GM18511 (cell line): ENCODE results near the gene MT3.
"Not testable (repeated sequence)": the region's sequence is repeated elsewhere in the genome, so short reads cannot be mapped to it uniquely, and the experiment has no call there.

Source experiments
- ATAC-seq: cut with Tn5 transposase; IDR thresholded peaks from one replicate; pipeline ENCODE4 v1.9.1; 2021; ENCODE audit warnings: mild to moderate bottlenecking, moderate library complexity; ENCODE audit not compliant: unreplicated experiment

MT3 gene

DNA sequence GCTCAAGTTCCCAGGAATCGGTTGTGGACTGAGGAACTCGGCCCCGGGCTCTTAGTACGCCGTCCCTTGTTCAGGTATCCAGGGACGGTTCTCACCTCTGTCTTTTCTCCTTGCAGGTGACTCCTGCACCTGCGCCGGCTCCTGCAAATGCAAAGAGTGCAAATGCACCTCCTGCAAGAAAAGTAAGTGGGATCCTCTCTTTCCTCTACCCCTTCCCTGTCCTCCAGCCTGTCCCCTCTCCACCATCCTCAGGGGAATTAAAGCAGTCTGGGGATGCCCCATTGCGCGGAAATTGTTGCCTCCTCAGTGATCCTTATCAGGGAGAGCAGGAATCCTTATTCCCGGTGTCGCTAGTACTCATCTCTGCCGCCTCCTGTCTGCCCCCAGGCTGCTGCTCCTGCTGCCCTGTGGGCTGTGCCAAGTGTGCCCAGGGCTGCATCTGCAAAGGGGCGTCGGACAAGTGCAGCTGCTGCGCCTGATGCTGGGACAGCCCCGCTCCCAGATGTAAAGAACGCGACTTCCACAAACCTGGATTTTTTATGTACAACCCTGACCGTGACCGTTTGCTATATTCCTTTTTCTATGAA, 19.6 kb downstream of the MT3 start:
- ATAC-seq = no peak

DNA sequence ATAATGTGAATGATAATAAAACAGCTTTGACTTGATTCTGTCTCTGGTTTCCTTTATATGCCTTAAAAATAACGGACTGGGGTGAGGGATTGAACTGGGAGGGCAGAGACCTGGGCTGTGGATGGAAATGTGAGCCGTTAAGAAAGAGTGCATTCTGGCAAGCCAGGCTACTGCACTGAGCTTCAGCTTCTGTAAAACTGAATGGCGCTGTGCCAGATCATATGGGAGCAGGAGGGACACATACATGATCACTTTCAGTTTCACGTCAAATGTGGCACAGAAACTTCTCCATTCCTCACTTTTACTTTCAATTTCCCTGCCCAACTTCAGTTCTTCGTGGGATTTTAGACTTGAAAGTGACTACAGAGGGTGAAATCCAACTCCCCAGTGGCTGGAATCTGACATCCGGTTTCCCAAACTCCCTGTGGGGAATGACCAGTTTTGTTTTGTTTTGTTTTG, 20.2 kb downstream of the MT3 start:
- ATAC-seq = peak; percentile 57

DNA sequence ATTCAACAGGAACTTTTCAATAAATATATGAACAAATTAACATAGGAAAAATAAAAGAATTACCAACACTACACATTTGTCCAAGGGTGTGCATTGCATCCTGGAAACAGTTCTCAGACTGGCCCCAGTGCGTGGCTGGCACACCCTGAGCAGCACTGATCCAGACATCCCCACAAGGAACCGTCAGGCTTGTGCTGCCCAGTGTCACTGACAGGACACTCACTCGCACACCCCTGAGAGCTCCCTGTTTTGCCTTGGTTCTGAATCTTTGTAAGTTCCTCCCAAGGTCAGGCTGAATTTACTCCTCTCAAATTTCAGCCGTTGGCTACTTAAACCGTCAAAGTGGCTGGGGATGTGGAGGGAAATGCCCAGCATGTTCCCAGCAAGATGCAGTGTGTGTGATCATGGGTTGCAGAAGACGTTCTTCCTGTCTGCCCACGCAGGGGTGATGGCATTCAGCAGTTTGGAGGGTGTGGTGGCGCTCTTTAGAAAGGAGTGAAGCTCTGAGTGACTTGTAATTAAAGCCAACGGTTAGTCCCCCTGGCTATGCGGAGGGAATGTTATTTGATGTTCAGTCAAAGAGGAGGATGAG, 20.8 kb downstream of the MT3 start:
- ATAC-seq = no peak

DNA sequence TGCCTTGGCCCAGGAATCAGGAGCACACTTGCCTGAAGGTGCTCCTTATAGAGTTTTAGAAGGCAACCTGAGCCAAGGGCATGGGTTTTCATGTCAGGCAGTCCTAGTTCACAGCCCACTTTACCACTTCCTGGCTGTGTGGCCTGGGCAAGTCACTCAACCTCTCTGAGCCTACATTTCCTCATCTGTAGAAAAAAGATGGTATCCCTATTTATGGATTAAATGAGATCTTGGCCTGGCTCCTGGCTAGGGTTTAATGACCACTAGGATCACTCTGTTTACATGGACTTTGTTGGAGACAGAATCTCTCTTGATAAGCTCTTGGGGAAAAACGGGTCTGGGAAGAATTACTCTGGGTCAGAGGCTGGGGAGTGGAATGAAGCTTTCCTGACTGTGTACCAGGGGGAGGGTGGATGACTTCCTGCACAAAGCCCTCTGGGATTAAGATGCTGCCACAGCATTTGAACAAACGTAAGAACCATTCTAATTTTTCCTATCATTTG, 21.3 kb downstream of the MT3 start:
- ATAC-seq = no peak

DNA sequence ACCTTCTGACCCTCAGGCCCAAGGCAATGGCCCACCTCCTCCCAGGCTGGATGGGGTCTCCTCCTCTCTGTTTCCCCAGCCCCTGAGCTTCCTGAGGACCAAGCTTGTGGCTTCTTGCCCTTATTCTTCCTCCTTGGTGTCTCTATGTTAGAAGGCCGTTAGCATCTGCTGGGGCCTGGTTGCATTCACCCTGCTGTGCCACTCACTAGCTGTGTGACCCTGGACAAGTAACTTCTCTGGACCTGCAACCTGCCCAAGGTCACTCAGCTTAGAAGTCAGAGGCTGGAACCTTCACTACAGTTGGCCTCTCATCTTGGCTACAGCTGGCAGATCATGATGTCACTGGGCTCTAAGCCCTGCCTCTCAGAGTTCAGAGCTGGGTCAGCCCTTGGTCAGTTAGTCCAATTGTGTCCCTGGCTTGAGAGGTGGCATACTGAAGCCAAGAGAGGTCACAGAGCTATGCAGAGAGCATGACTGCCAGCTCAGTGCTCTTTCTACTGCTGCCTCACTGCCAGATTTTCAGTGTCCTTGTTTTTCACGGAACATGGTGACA, 22.0 kb downstream of the MT3 start:
- no peak for ATAC-seq

DNA sequence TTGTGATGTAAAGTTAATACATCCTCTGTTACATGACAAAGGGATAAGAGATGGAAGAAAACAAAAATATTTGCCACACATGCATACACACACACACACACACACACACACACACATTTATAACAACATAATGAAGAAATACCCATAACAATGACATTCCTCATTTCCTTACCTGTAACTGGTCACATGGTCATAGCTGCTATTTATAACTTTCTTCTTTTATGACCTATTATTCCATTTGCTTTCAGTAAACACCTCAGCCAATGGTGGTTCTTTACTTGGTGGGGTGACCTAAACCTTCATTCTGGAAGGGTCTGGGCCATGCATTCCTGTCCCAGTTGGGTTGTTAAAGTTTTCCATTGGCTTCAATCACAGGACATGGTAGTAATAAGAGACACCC, 24.4 kb downstream of the MT3 start:
- ATAC-seq = no peak

DNA sequence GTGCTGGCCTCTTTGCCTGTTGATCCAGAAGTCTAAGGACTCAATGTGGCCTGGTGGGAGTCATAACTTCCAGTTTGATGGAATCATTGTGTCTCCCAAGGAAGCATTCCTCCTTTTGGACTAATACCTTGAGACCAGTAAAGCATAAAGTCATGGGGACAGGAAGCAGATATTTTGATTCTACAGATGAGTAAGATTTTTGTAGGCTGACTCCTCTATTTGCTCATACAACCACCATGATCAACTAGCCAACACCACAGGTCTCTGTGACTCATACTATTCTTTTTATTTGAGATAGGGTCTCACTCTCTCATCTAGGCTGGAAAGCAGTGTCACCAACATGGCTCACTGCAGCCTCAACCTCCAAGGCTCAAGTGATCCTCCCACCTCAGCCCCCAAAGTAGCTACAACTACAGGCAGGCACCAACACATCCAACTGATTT, 25.2 kb downstream of the MT3 start:
- ATAC-seq = no peak

DNA sequence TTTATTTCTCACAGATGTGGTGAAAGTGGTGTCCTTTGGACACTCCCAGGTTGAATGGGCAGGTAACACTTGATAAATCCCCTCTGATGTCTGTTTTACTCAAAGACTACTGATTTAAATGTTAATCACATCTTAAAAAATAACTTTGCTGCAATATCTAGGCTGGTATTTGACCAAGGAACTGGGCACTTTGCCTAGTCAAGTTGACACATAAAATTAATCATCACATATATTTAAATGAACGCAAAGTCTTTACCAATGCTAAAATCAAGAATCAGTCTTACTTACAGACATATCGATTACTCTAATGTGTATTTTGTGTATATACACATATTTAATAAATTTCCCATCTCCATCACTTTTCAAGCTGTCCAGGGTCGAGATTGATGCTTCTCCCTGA, 26.0 kb downstream of the MT3 start:
- ATAC-seq = no peak

DNA sequence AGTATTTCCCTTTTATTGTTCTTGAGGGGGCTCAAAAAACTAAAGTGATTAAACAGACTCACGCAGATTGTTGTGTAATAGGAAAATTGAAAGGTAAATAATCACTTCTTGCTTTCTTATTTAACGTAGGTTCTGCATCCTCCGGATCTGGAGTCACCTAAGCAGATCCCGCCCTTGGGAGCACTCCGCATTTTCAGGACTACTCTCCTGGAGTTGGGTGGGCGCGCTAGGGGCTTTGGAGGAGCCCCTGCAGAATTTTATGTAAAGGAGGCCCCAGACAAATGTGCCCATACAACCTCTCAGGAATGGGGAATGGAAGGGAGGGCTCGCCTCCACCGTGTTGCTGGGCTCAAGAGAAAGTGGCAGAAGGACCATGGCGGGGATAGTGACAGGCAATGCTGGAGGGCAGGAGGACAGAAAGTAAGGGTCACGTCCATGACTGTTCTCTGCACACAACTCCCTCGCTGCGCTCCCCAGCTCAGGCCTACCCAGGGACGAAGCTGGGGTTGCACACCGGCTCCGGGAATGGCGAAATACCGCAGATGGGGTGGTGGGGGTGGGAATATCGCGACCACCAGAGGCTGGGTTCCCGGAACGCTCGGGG, 27.4 kb downstream of the MT3 start:
- no peak for ATAC-seq

DNA sequence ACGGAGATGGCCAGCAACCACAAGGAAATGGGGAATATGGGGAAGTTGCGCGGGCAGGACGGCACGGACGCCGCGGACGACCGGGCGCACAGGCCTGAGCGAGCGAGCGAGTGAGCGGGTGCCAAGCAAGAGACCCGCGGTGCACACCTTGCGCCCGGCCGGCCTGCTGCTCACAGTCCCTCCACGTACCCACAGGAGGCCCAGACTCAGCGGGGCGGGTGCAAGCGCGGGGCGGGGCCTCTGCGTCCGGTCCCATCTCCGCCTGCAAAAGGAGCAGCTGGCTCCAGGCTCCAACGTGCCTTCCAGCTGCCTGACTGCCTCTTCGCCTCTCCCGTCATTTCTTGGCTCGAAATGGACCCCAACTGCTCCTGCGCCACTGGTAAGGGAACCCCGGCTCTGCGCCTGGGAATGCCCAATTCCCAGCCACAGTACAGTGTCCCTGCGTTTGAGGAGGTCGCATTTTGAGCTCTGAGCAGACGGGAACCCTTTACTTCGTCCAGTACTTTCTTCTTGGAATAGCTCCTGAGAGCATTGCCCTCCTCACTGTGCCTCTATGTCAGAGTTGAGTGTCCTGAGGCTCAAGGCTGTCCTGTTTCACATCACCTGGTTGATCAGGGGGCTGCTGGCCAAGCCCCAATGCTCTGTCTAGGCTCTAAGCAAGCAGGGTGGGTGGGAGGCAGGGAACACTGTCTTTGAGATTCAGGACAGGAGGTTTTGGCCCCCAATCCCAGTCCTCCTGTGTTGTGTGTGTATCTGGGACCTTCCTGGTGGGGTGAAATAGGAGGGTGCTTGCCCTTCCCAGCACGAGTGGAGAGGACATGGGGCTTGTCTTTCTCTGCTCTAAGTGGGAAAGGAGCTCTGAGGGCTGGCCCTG, 28.1 kb downstream of the MT3 start:
- no peak for ATAC-seq

DNA sequence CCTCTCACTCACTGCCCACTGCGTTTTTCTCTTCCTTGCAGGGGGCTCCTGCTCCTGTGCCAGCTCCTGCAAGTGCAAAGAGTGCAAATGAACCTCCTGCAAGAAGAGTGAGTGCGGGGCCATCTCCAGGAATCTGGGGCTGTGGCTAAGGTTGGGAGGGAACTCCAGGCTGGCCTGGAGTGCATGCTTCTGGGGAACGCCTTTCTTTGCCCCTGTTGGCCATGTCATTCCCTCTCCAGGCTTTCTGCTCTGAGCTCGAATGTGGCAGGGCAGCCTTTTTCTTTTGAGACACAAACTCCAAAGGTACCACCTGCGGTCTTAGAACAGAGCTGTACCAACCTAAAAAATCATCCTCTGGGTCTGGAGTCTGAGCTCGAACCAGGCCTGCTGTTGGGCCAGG, 28.8 kb downstream of the MT3 start:
- no peak for ATAC-seq

DNA sequence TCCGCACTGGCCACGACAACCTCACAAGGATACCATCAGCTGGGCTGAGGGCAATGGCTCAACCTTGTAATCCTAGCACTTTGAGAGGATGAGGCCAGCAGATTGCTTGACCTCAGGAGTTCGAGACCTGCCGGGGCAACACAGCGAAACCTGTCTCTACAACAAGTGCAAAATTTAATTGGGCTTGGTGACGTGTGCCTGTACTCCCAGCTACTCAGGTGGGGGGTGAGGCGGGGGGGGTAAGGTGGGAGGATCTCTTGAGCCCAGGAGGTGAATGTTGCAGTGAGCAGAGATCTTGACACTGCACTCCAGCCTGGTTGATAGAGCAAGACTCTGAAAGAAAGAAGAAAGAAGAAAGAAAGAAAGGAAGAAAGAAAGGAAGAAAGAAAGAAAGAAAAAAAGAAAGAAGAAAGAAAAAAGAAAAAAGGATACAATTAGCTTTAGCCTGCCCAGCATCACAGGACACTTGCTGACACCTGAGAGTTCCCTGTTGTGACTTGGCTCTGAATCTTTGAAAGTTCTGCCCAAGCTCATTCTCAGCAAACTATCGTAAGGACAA, 31.1 kb downstream of the MT3 start:
- no peak for ATAC-seq

DNA sequence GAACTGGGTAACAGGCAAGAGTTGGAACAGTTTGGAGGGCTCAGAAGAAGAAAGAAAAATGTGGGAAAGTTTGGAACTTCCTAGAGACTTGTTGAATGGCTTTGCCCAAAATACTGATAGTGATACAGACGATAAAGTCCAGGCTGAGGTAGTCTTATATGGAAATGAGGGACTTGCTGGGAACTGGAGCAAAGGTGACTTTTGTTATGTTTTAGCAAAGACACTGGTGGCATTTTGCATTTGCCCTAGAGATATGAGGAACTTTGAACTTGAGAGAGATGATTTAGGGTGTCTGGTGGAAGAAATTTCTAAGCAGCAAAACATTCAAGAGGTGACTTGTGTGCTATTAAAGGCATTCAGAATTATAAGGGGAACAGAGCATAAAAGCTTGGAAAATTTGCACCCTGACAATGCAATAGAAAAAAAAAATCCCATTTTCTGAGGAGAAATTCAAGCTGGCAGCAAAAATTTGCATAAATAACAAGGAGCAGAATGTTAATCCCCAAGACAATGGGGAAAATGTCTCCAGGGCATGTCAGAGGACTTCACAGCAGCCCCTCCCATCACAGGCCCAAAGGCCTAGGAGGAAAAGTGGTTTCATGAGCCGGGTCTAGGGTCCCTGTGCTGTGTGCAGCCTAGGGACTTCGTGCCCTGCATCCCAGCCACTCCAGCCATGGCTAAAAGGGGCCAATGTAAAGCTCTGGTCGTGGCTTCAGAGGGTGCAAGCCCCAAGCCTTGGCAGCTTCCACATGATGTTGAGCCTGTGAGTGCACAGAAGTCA, 32.5 kb downstream of the MT3 start:
- ATAC-seq = not testable (repeated sequence)

DNA sequence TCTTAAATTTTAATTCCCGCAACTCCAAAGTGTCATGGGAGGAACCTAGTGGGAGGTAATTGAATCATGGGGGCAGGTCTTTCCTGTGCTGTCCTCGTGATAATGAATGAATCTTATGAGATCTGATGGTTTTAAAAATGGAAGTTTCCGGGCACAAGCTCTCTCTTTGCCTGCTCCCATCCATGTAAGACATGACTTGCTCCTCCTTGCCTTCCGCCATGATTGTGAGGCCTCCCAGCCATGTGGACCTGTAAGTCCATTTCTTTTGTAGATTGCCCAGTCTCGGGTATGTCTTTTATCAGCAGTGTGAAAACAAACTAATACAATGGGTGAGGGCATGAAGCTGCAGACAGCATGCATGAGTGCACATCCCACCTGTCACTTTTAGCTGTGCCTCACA, 33.9 kb downstream of the MT3 start:
- not testable (repeated sequence) for ATAC-seq

DNA sequence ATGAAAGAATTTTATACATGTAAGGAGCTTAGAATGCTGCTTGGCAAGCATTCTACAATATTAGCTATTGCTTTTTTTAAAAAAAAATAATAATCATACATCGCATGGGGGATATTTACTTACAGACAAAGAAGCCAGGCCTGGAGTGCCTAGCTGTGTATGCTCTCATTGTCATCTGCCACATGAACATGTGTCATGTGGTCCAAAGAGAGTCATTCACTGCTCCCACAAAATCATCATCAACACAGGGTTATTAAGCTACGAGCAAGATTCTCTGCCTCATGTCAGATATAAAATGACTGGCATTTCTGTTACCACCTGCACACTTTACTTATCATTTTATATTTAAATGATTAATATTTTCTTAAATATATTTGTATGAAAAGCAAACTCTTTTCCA, 34.3 kb downstream of the MT3 start:
- no peak for ATAC-seq

DNA sequence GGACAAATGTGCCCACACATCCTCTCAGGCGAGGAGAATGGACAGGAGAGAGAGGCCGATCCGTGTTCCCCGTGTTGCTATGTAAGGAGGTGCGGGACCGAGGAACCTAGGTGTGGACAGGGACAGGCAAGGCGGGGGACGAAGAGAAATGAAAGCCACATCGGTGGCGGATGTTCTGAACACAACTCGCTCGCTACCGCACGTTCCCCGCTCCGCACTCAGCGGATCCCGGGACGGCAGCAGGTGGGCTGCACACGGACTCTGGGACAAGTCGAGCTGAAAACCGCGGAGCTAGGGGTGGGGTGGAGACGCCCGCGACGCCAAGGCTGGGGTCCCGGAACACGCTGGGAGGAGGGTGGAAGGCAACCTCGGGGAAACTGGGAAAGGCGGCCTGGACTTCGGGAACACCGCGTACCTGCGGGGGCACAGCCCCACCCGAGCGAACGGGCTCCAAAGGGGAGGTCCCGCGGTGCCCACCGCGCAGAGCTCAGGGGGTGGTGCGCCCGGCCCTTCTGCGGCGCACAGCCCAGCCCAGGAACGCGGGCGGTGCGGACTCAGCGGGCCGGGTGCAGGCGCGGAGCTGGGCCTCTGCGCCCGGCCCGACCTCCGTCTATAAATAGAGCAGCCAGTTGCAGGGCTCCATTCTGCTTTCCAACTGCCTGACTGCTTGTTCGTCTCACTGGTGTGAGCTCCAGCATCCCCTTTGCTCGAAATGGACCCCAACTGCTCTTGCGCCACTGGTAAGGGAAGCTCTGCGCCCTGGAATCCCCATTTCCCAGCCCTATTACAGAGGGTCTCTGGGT, 36.0 kb downstream of the MT3 start, which contains the start of gene MT1E:
MT1E (plus strand) TSS at position 642 of the 803 bp plus-strand sequence; CDS start at position 713, 71 bp downstream.
- ATAC-seq = peak; percentile 66

DNA sequence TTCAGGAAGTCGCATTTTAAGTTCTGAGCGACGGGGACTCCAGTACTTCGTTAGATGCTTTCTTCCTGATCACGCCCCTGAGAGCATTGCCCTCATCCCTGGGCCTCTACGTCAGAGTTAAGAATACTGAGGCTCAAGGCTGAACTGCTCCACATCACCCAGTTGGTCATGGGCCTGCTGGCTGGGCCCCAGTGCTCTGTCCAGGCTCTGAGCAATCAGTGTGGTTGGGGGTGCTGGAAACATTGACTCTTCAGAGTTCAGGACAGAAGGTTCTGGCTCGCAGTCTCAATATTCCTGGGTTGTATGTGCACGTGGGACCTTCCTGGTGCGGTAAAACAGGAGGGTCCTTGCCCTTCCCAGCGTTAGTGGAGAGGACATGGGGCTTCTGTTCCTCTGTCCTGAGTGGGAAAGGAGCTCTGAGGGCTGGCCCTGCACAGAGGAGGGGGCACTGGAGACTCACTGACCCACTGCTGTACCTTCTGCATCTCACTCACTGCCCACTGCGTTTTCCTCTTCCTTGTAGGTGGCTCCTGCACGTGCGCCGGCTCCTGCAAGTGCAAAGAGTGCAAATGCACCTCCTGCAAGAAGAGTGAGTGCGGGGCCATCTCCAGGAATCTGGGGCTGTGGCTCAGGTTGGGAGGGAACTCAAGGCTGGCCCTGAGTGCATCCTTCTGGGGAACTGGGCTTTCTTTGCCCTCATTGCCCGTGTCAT, 36.8 kb downstream of the MT3 start:
- peak; percentile 12 for ATAC-seq

DNA sequence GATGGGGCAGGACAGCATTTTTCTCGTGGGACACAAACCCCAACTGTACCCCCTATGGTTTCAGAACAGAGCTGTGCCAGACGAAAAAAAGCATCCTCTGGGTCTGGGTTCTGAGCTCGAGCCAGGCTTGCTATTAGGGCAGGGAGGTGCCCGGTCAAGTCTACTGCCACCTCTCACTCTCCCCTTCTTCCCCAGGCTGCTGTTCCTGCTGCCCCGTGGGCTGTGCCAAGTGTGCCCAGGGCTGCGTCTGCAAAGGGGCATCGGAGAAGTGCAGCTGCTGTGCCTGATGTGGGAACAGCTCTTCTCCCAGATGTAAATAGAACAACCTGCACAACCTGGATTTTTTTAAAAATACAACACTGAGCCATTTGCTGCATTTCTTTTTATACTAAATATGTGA, 37.4 kb downstream of the MT3 start:
- ATAC-seq = no peak
